GM12892 (cell line): ENCODE results near the gene NYAP1.
"Not testable (repeated sequence)": the region's sequence is repeated elsewhere in the genome, so short reads cannot be mapped to it uniquely, and the experiment has no call there.

ENCODE experiments used
- POLR2A ChIP-seq: IDR thresholded peaks from 2 replicates; pipeline ENCODE4 v1.6.1; 2011; ENCODE audit warnings: low read depth, low read length, control low read depth
- POLR2AphosphoS5 ChIP-seq: IDR thresholded peaks from 2 replicates; pipeline ENCODE4 v1.6.1; 2011; ENCODE audit warnings: low read depth, low read length, control low read depth
- TAF1 ChIP-seq: IDR thresholded peaks from 2 replicates; pipeline ENCODE4 v1.6.1; 2011; ENCODE audit warnings: low read depth, mild to moderate bottlenecking, control low read depth, low read length, borderline replicate concordance

GRCh38 chr7:100438731-100439130, 45.0 kb upstream of the NYAP1 start:
- TF ChIP-seq POLR2A, TAF1, POLR2AphosphoS5: not testable (repeated sequence)
